ENCODE data around the gene CLDN19. TPM values are rescaled to one million over a fixed set of nuclear protein-coding genes. Genes with fewer than 3 reads are reported as not detected.

CLDN19 gene
- total RNA-seq, 1 experiment from 2014 or later: not detected

DNA sequence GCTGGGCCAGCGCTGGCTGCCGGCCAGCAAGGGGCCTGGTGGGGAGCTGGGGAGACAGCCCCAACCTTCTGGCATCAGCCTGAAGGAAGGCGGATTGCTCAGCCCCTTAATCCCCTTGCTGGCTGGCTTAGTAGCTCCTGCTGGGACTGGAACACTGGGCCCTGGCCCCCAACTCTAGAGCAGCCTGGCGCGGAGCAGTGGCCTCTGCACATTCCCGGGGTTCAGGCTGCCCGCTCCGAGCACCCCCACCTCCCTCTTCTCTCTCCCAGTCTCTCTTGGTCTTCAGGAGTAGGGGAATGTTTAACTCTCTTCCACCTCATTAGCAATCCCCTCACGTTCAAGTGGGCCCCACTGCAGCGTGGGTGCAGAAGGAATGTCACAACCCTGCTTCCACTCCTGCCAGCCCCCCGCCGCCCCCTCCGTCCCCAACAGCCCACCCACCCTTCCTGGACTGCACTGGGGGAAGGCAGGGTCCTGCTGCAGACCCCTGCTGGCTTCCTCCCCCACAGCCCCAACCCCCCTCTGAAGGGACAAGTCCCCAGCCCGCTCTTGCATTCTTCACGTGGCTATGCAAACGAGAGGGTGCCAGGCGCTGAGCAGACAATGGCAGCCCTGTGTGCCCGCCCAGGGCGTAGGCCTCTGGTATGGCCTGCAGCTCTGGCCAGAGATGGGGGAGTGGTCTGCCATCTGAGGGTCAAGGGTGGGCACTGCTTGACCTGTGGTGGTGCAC is 980 bp upstream of the CLDN19 start:
- ATAC-seq (no peak), DNase-seq (ENCODE audit: low read depth, low spot score) (no peak)
- Histone ChIP-seq H3K27ac (ENCODE audit: low read depth, low read length) (no peak overlapping the region), H3K4me2 (ENCODE audit: low read length) (no peak overlapping the region), H3K4me3 (replicated peaks in 1 of 2; ENCODE audit: low read depth in 1 of 2, low read length in 2 of 2) (no peak overlapping the region), H3K9ac (ENCODE audit: low read length) (no peak overlapping the region), H3K27me3 (ENCODE audit: insufficient read depth, low read length) (no peaks in the 10 kb centered on the region), H4K20me1 (ENCODE audit: insufficient read depth) (no peaks in the 10 kb centered on the region), H3K36me3 (ENCODE audit: control insufficient read depth in 1 of 2, insufficient read depth in 2 of 2, low read length in 2 of 2) (no peaks in the 10 kb centered on the region), H3K4me1 (ENCODE audit: control insufficient read depth in 1 of 2, insufficient read depth in 2 of 2, low read length in 2 of 2) (peaks cover 0 to 5% of the 10 kb centered on the region in 2 experiments; a peak in 3 of 4 replicates), H2AFZ (ENCODE audit: low read depth, low read length, poor library complexity, severe bottlenecking) (no peak overlapping the region), H3K9me3 (ENCODE audit: control insufficient read depth in 1 of 2, insufficient read depth in 1 of 2, low read depth in 1 of 2, low read length in 2 of 2) (no peaks in the 10 kb centered on the region), H3K79me2 (ENCODE audit: insufficient read depth, low read length) (no peaks in the 10 kb centered on the region), H3K9me2 (ENCODE audit: insufficient read depth) (no peaks in the 10 kb centered on the region)
- intact Hi-C loops (cut with micrococcal nuclease): no loop called here
- ChIA-PET RAD21 (ENCODE audit: low non-redundant PET in 1 of 2, low total read pairs in 2 of 2, uncharacterized antibody in 2 of 2, unreplicated experiment in 2 of 2) (no interaction called here), CTCF (no interaction called here), POLR2A (no interaction called here)
- TF ChIP-seq, protein P1, sequence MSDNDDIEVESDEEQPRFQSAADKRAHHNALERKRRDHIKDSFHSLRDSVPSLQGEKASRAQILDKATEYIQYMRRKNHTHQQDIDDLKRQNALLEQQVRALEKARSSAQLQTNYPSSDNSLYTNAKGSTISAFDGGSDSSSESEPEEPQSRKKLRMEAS (IDR thresholded peaks at IDR 0.05): no peak
- TF ChIP-seq POLR2A (IDR thresholded peaks at IDR 0.05; ENCODE audit: borderline replicate concordance, extremely low read depth, insufficient read depth, insufficient read length) (no peak), ZFX (IDR thresholded peaks at IDR 0.05) (no peak), CBX3 (IDR thresholded peaks at IDR 0.05; ENCODE audit: low read depth) (no peak), EZH2 (IDR thresholded peaks at IDR 0.05) (no peak), SIN3A (IDR thresholded peaks at IDR 0.05; ENCODE audit: low read depth) (no peak), TCF7L2 (IDR thresholded peaks at IDR 0.05; ENCODE audit: borderline replicate concordance, extremely low read depth, insufficient read depth, insufficient read length) (no peak), EGR1 (IDR thresholded peaks at IDR 0.05; ENCODE audit: low read depth) (no peak), RAD21 (IDR thresholded peaks at IDR 0.05; ENCODE audit: low read depth) (no peak), YY1 (IDR thresholded peaks at IDR 0.05; ENCODE audit: extremely low read depth, insufficient replicate concordance, low read depth, low read length) (no peak), ZNF274 (IDR thresholded peaks at IDR 0.05; ENCODE audit: low read depth, low read length) (no peak)
- TF ChIP-seq, protein P2, sequence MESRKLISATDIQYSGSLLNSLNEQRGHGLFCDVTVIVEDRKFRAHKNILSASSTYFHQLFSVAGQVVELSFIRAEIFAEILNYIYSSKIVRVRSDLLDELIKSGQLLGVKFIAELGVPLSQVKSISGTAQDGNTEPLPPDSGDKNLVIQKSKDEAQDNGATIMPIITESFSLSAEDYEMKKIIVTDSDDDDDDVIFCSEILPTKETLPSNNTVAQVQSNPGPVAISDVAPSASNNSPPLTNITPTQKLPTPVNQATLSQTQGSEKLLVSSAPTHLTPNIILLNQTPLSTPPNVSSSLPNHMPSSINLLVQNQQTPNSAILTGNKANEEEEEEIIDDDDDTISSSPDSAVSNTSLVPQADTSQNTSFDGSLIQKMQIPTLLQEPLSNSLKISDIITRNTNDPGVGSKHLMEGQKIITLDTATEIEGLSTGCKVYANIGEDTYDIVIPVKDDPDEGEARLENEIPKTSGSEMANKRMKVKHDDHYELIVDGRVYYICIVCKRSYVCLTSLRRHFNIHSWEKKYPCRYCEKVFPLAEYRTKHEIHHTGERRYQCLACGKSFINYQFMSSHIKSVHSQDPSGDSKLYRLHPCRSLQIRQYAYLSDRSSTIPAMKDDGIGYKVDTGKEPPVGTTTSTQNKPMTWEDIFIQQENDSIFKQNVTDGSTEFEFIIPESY (IDR thresholded peaks at IDR 0.05; ENCODE audit: extremely low read depth, insufficient replicate concordance, low read length): no peak
- TF ChIP-seq, protein P3, sequence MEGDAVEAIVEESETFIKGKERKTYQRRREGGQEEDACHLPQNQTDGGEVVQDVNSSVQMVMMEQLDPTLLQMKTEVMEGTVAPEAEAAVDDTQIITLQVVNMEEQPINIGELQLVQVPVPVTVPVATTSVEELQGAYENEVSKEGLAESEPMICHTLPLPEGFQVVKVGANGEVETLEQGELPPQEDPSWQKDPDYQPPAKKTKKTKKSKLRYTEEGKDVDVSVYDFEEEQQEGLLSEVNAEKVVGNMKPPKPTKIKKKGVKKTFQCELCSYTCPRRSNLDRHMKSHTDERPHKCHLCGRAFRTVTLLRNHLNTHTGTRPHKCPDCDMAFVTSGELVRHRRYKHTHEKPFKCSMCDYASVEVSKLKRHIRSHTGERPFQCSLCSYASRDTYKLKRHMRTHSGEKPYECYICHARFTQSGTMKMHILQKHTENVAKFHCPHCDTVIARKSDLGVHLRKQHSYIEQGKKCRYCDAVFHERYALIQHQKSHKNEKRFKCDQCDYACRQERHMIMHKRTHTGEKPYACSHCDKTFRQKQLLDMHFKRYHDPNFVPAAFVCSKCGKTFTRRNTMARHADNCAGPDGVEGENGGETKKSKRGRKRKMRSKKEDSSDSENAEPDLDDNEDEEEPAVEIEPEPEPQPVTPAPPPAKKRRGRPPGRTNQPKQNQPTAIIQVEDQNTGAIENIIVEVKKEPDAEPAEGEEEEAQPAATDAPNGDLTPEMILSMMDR (IDR thresholded peaks at IDR 0.05 in 2 of 3, conservative IDR thresholded peaks at IDR 0.05 in 1 of 3; ENCODE audit: borderline replicate concordance in 1 of 3, insufficient read depth in 1 of 3, low read depth in 2 of 3, low read length in 2 of 3): no peak
- TF ChIP-seq, protein P4, sequence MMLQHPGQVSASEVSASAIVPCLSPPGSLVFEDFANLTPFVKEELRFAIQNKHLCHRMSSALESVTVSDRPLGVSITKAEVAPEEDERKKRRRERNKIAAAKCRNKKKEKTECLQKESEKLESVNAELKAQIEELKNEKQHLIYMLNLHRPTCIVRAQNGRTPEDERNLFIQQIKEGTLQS (IDR thresholded peaks at IDR 0.05): no peak
- no TSS peak for BruUV-seq (replicated peaks)
